Neural progenitor cell (in vitro differentiated cells): ENCODE data around the gene IPO8. TPM values are rescaled to one million over a fixed set of nuclear protein-coding genes. Genes with fewer than 3 reads are reported as not detected.

ENCODE experiments used
- DNase-seq: peaks from one replicate; pipeline ENCODE4 v3.0.0-alpha.2; 2016; ENCODE audit warnings: low spot score
- H2AFZ ChIP-seq: fragments of 200-600 bp; sonication (generic); replicated peaks from 2 replicates; pipeline ENCODE4 v1.6.1; 2016; ENCODE audit warnings: antibody characterized with exemption
- H3F3A ChIP-seq: fragments of 200-600 bp; sonication (generic); 2 replicates; pipeline ENCODE4 v1.6.1; 2016; ENCODE audit warnings: antibody characterized with exemption, low read depth
- H3K27ac ChIP-seq: fragments of 200-600 bp; sonication (generic); 2 replicates; pipeline ENCODE4 v1.5.1; 2016; ENCODE audit warnings: mild to moderate bottlenecking
- H3K27me3 ChIP-seq: fragments of 200-600 bp; sonication (generic); 2 replicates; pipeline ENCODE4 v1.6.1; 2016; ENCODE audit warnings: mild to moderate bottlenecking, moderate library complexity
- H3K36me3 ChIP-seq: fragments of 200-600 bp; sonication (generic); 2 replicates; pipeline ENCODE4 v1.5.1; 2016
- H3K4me1 ChIP-seq: fragments of 200-600 bp; sonication (generic); 2 replicates; pipeline ENCODE4 v1.6.1; 2016; ENCODE audit warnings: mixed run types
- H3K4me2 ChIP-seq: fragments of 200-600 bp; sonication (generic); 2 replicates; pipeline ENCODE4 v1.6.1; 2016
- H3K4me3 ChIP-seq: fragments of 200-600 bp; sonication (generic); 2 replicates; pipeline ENCODE4 v1.5.1; 2016
- H3K79me2 ChIP-seq: fragments of 200-600 bp; sonication (generic); 2 replicates; pipeline ENCODE4 v1.6.1; 2016; ENCODE audit warnings: low read depth
- H3K9ac ChIP-seq: fragments of 200-600 bp; sonication (generic); 2 replicates; pipeline ENCODE4 v1.6.1; 2016
- H3K9me3 ChIP-seq: fragments of 200-600 bp; sonication (generic); 2 replicates; pipeline ENCODE4 v1.5.1; 2016; ENCODE audit warnings: low read depth
- H4K20me1 ChIP-seq: fragments of 200-600 bp; sonication (generic); 2 replicates; pipeline ENCODE4 v1.6.1; 2016; ENCODE audit warnings: low read depth
- H3K27ac Mint-ChIP-seq: 3 replicates; pipeline ENCODE4 v1.8.0; 2021; ENCODE audit warnings: mixed read lengths
- H3K27me3 Mint-ChIP-seq: 2 replicates; pipeline ENCODE4 v1.8.0; 2022; ENCODE audit warnings: low read depth, mild to moderate bottlenecking, inconsistent platforms, moderate library complexity, mixed read lengths; ENCODE audit not compliant: insufficient read depth
- H3K36me3 Mint-ChIP-seq: 3 replicates; pipeline ENCODE4 v1.8.0; 2021; ENCODE audit warnings: mixed read lengths
- H3K4me1 Mint-ChIP-seq: 3 replicates; pipeline ENCODE4 v1.8.0; 2021; ENCODE audit warnings: mixed read lengths
- H3K4me3 Mint-ChIP-seq: 3 replicates; pipeline ENCODE4 v1.8.0; 2021; ENCODE audit warnings: mild to moderate bottlenecking, moderate library complexity, mixed read lengths
- H3K9me3 Mint-ChIP-seq: 3 replicates; pipeline ENCODE4 v1.8.0; 2020; ENCODE audit warnings: mixed read lengths
- EZH2 ChIP-seq: fragments of 200-600 bp; sonication (generic); IDR thresholded peaks from 2 replicates; pipeline ENCODE4 v1.6.1; 2017; ENCODE audit warnings: antibody characterized with exemption, mild to moderate bottlenecking, moderate library complexity
- EZH2phosphoT487 ChIP-seq: fragments of 200-600 bp; sonication (generic); IDR thresholded peaks from 2 replicates; pipeline ENCODE4 v1.6.1; 2017; ENCODE audit warnings: antibody characterized with exemption
- total RNA-seq: library from RNA; depleted of rRNA; stranded (reverse); fragments of >200 nt; gene quantifications from 2 replicates; pipeline ENCODE4 v1.2.3, GENCODE V29; 2015; ENCODE audit warnings: low replicate concordance
- TF ChIP-seq, protein P1 (sequence below): fragments of 200-600 bp; sonication (generic); IDR thresholded peaks from 2 replicates; pipeline ENCODE4 v1.5.1; 2017; ENCODE audit warnings: antibody characterized with exemption, mild to moderate bottlenecking

IPO8 gene
- total RNA-seq, 1 donor from 2014 or later, result 54.5 TPM

DNA sequence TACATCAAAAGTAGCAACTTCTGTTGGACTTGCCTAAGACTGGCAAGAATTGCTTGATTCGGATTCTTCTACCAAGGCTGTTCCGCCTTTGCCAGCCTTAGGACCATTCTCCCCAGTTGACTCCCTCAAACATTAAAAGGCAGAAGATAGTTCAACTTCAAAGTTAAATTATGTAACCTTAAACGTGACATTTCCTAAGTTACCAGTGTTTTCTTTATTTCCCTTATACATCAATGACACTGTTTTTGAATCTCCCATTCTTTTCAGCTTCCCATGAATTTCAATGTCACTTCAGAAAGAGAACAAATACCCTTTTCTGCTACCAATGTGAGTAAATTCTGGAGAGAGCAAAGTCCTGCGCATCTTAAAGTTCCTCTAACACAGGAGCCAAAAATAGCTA, 33.9 kb upstream of the IPO8 start:
- Histone ChIP-seq H4K20me1 (peaks cover 5% of the 10 kb centered on the region), H3K36me3 (no peaks in the 10 kb centered on the region), H3F3A (no peaks in the 10 kb centered on the region), H3K9me3 (no peaks in the 10 kb centered on the region), H2AFZ (no peak overlapping the region), H3K4me2 (no peak overlapping the region), H3K27me3 (no peaks in the 10 kb centered on the region), H3K4me1 (no peaks in the 10 kb centered on the region), H3K27ac (no peak overlapping the region), H3K9ac (no peak overlapping the region), H3K4me3 (no peak overlapping the region), H3K79me2 (no peaks in the 10 kb centered on the region)
- H3K27ac Mint-ChIP-seq, result no peak overlapping the region
- TF ChIP-seq EZH2phosphoT487 (no peak), EZH2 (no peak)
- TF ChIP-seq, protein P1, sequence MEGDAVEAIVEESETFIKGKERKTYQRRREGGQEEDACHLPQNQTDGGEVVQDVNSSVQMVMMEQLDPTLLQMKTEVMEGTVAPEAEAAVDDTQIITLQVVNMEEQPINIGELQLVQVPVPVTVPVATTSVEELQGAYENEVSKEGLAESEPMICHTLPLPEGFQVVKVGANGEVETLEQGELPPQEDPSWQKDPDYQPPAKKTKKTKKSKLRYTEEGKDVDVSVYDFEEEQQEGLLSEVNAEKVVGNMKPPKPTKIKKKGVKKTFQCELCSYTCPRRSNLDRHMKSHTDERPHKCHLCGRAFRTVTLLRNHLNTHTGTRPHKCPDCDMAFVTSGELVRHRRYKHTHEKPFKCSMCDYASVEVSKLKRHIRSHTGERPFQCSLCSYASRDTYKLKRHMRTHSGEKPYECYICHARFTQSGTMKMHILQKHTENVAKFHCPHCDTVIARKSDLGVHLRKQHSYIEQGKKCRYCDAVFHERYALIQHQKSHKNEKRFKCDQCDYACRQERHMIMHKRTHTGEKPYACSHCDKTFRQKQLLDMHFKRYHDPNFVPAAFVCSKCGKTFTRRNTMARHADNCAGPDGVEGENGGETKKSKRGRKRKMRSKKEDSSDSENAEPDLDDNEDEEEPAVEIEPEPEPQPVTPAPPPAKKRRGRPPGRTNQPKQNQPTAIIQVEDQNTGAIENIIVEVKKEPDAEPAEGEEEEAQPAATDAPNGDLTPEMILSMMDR, result no peak
- no peaks in the 10 kb centered on the region for H3K4me1 Mint-ChIP-seq
- peaks cover 25% of the 10 kb centered on the region for H3K36me3 Mint-ChIP-seq
- no peak for DNase-seq
- H3K9me3 Mint-ChIP-seq, result no peaks in the 10 kb centered on the region
- H3K27me3 Mint-ChIP-seq, result no peaks in the 10 kb centered on the region
- no peak overlapping the region for H3K4me3 Mint-ChIP-seq

DNA sequence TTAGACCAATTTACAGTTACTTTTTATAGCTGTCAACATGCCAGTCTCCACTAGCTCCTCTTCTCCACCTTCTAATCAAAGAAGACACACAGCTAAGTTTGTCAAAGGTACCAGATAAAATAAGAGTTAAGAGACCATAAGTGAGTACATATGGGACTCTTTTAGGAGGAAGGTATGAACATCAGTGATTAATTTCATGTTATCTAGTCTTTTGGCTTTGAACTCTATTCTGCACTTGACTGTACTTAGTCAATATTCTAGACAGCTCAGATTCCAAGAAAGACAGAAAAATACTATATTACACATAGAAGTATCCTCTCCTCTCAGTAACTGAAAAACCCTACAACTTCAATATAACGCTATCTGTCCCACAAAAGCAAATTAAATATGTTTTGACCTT, 31.0 kb upstream of the IPO8 start:
- H3K4me3 Mint-ChIP-seq, result no peak overlapping the region
- Histone ChIP-seq H3K27ac (no peak overlapping the region), H3K36me3 (no peaks in the 10 kb centered on the region), H3K27me3 (no peaks in the 10 kb centered on the region), H3K79me2 (no peaks in the 10 kb centered on the region), H2AFZ (no peak overlapping the region), H3K4me2 (no peak overlapping the region), H4K20me1 (no peaks in the 10 kb centered on the region), H3F3A (no peaks in the 10 kb centered on the region), H3K9me3 (no peaks in the 10 kb centered on the region), H3K4me1 (no peaks in the 10 kb centered on the region), H3K9ac (no peak overlapping the region), H3K4me3 (no peak overlapping the region)
- no peaks in the 10 kb centered on the region for H3K27me3 Mint-ChIP-seq
- H3K9me3 Mint-ChIP-seq, result no peaks in the 10 kb centered on the region
- H3K27ac Mint-ChIP-seq, result no peak overlapping the region
- H3K36me3 Mint-ChIP-seq, result peaks cover 18% of the 10 kb centered on the region
- DNase-seq, result no peak
- TF ChIP-seq EZH2phosphoT487, result no peak
- TF ChIP-seq, protein P1, result no peak
- TF ChIP-seq EZH2, result no peak
- no peaks in the 10 kb centered on the region for H3K4me1 Mint-ChIP-seq

DNA sequence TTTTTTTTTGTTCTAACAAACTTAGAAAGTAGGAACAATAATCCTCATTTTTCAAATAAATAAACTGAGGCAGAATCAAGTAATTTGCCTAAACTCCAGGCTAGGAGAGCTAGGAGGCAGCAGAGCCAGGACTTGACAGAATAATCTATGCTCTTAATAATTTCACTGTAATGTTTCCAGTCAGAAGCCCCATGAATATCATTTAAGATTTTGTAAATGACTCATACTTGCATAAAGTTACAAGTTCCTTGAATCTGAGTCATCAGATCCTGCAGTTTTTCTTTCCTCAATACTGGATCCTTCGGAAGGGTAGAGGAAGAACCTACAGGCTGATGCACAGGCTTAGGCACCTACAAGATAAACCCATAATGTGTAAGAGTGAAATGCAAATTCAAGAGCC, 30.1 kb upstream of the IPO8 start:
- Histone ChIP-seq H3K4me3 (no peak overlapping the region), H3K79me2 (no peaks in the 10 kb centered on the region), H4K20me1 (no peaks in the 10 kb centered on the region), H3K36me3 (no peaks in the 10 kb centered on the region), H3K4me1 (no peaks in the 10 kb centered on the region), H3K27me3 (no peaks in the 10 kb centered on the region), H2AFZ (no peak overlapping the region), H3F3A (no peaks in the 10 kb centered on the region), H3K4me2 (no peak overlapping the region), H3K27ac (no peak overlapping the region), H3K9me3 (no peaks in the 10 kb centered on the region), H3K9ac (no peak overlapping the region)
- H3K27me3 Mint-ChIP-seq, result no peaks in the 10 kb centered on the region
- H3K9me3 Mint-ChIP-seq, result no peaks in the 10 kb centered on the region
- DNase-seq, result no peak
- peaks cover 21% of the 10 kb centered on the region for H3K36me3 Mint-ChIP-seq
- no peaks in the 10 kb centered on the region for H3K4me1 Mint-ChIP-seq
- no peak overlapping the region for H3K27ac Mint-ChIP-seq
- TF ChIP-seq EZH2 (no peak), EZH2phosphoT487 (no peak)
- TF ChIP-seq, protein P1, result no peak
- H3K4me3 Mint-ChIP-seq, result no peak overlapping the region
